ENCODE measurements around the gene CD7. TPM values are rescaled to one million over a fixed set of nuclear protein-coding genes. Genes with fewer than 3 reads are reported as not detected.

Gene CD7
- polyA plus RNA-seq, 1 donor from 2014 or later = not detected

DNA sequence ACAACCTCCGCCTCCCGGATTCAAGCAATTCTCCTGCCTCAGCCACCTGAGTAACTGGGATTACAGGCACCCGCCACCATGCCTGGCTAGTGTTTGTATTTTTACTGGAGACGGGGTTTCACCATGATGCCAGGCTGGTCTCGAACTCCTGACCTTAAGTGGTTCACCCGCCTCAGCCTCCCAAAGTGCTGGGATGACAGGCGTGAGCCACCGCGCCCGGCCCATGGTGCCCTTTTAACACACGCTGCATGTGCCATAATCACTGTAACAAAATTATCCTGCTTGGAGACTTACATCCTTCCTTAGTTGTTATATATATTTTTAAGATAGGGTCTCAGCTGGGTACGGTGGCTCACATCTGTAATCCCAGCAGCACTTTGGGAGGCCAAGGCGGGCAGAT lies 5.4 kb downstream of the CD7 start:
- H3K79me2 ChIP-seq (replicated peaks; ENCODE audit: insufficient read depth, low read length) = no peaks in the 10 kb centered on the region
- no peak overlapping the region for H3K9ac ChIP-seq (ENCODE audit: low read length)
- H3K9me3 ChIP-seq (ENCODE audit: low read length) = no peaks in the 10 kb centered on the region
- H3K36me3 ChIP-seq (ENCODE audit: insufficient read depth, low read length) = no peaks in the 10 kb centered on the region
- no peaks in the 10 kb centered on the region for H4K20me1 ChIP-seq (ENCODE audit: insufficient read depth)
- H3K9me2 ChIP-seq (ENCODE audit: insufficient read depth, low read length) = no peaks in the 10 kb centered on the region
- no peak overlapping the region for H3K4me3 ChIP-seq (ENCODE audit: low read length)
- H3K4me2 ChIP-seq (ENCODE audit: low read length) = no peak overlapping the region
- TF ChIP-seq MXI1 (conservative IDR thresholded peaks at IDR 0.05; ENCODE audit: poor library complexity, severe bottlenecking) (no peak), SMC3 (conservative IDR thresholded peaks at IDR 0.05; ENCODE audit: poor library complexity) (no peak), POLR2AphosphoS5 (IDR thresholded peaks at IDR 0.05) (no peak), RAD21 (conservative IDR thresholded peaks at IDR 0.05) (no peak)
- TF ChIP-seq, protein P1, sequence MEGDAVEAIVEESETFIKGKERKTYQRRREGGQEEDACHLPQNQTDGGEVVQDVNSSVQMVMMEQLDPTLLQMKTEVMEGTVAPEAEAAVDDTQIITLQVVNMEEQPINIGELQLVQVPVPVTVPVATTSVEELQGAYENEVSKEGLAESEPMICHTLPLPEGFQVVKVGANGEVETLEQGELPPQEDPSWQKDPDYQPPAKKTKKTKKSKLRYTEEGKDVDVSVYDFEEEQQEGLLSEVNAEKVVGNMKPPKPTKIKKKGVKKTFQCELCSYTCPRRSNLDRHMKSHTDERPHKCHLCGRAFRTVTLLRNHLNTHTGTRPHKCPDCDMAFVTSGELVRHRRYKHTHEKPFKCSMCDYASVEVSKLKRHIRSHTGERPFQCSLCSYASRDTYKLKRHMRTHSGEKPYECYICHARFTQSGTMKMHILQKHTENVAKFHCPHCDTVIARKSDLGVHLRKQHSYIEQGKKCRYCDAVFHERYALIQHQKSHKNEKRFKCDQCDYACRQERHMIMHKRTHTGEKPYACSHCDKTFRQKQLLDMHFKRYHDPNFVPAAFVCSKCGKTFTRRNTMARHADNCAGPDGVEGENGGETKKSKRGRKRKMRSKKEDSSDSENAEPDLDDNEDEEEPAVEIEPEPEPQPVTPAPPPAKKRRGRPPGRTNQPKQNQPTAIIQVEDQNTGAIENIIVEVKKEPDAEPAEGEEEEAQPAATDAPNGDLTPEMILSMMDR (IDR thresholded peaks at IDR 0.05; ENCODE audit: poor library complexity, severe bottlenecking) = no peak
- TF ChIP-seq, protein P2, sequence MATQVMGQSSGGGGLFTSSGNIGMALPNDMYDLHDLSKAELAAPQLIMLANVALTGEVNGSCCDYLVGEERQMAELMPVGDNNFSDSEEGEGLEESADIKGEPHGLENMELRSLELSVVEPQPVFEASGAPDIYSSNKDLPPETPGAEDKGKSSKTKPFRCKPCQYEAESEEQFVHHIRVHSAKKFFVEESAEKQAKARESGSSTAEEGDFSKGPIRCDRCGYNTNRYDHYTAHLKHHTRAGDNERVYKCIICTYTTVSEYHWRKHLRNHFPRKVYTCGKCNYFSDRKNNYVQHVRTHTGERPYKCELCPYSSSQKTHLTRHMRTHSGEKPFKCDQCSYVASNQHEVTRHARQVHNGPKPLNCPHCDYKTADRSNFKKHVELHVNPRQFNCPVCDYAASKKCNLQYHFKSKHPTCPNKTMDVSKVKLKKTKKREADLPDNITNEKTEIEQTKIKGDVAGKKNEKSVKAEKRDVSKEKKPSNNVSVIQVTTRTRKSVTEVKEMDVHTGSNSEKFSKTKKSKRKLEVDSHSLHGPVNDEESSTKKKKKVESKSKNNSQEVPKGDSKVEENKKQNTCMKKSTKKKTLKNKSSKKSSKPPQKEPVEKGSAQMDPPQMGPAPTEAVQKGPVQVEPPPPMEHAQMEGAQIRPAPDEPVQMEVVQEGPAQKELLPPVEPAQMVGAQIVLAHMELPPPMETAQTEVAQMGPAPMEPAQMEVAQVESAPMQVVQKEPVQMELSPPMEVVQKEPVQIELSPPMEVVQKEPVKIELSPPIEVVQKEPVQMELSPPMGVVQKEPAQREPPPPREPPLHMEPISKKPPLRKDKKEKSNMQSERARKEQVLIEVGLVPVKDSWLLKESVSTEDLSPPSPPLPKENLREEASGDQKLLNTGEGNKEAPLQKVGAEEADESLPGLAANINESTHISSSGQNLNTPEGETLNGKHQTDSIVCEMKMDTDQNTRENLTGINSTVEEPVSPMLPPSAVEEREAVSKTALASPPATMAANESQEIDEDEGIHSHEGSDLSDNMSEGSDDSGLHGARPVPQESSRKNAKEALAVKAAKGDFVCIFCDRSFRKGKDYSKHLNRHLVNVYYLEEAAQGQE (IDR thresholded peaks at IDR 0.05; ENCODE audit: borderline replicate concordance) = no peak
- no peak overlapping the region for H2AFZ ChIP-seq (ENCODE audit: low read depth, low read length)
- H3K27ac ChIP-seq (ENCODE audit: low read length) = no peak overlapping the region
- no peaks in the 10 kb centered on the region for H3F3A ChIP-seq (ENCODE audit: insufficient read depth, low read length, poor library complexity, severe bottlenecking)
- H3K27me3 ChIP-seq (ENCODE audit: insufficient read depth, low read depth, low read length) = no peaks in the 10 kb centered on the region

DNA sequence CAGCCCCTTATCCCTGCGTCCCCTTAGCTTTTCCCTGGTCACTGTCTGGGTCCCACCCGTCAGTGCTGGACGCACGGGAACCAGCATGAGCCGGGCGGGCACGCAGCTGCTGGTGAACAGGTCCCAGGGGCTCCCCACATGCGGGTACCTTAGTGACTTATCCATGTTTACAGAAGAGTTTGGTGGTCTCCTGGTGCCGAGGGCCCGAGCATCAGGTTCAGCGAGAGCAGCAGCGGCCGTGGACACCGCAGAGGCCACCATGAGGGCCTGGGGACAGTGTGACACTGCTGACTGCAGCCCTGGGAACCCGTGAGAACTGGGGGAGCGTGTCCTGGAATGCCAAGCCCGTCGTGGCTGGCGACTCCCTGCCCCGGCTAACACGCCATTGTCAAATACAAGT lies 6.5 kb downstream of the CD7 start:
- Histone ChIP-seq H3K79me2 (replicated peaks; ENCODE audit: insufficient read depth, low read length) (no peaks in the 10 kb centered on the region), H3K27ac (ENCODE audit: low read length) (no peak overlapping the region), H3K9me2 (ENCODE audit: insufficient read depth, low read length) (no peaks in the 10 kb centered on the region), H3K36me3 (ENCODE audit: insufficient read depth, low read length) (no peaks in the 10 kb centered on the region), H3K4me3 (ENCODE audit: low read length) (no peak overlapping the region), H3K9ac (ENCODE audit: low read length) (no peak overlapping the region), H3K9me3 (ENCODE audit: low read length) (no peaks in the 10 kb centered on the region), H3F3A (ENCODE audit: insufficient read depth, low read length, poor library complexity, severe bottlenecking) (no peaks in the 10 kb centered on the region), H4K20me1 (ENCODE audit: insufficient read depth) (no peaks in the 10 kb centered on the region), H2AFZ (ENCODE audit: low read depth, low read length) (no peak overlapping the region), H3K4me2 (ENCODE audit: low read length) (no peak overlapping the region), H3K27me3 (ENCODE audit: insufficient read depth, low read depth, low read length) (no peaks in the 10 kb centered on the region)
- TF ChIP-seq RAD21 (conservative IDR thresholded peaks at IDR 0.05) (no peak), SMC3 (conservative IDR thresholded peaks at IDR 0.05; ENCODE audit: poor library complexity) (no peak), EZH2 (IDR thresholded peaks at IDR 0.05; ENCODE audit: borderline replicate concordance, insufficient read depth, low read length, poor library complexity, severe bottlenecking) (no peak), POLR2AphosphoS5 (IDR thresholded peaks at IDR 0.05) (no peak), MXI1 (conservative IDR thresholded peaks at IDR 0.05; ENCODE audit: poor library complexity, severe bottlenecking) (no peak)
- TF ChIP-seq, protein P2 (IDR thresholded peaks at IDR 0.05; ENCODE audit: borderline replicate concordance) = no peak
- TF ChIP-seq, protein P1 (IDR thresholded peaks at IDR 0.05; ENCODE audit: poor library complexity, severe bottlenecking) = no peak
